K562 (cell line): ENCODE results near the gene AP2M1.

Experiments
- POLR2H ChIP-seq: IDR thresholded peaks from 2 replicates; pipeline ENCODE4 v1.6.1; 2016; ENCODE audit warnings: missing genetic modification characterization, low read depth, mild to moderate bottlenecking, control low read depth, missing compliant biosample characterization, moderate library complexity
- SP1 ChIP-seq: sonication (generic); formaldehyde crosslinking; IDR thresholded peaks from 2 replicates; pipeline ENCODE4 v1.8.1; 2022; ENCODE audit warnings: mild to moderate bottlenecking, missing genetic modification reagents

GRCh38 chr3:184185461-184186183, 11.0 kb downstream of the AP2M1 start:
- TF ChIP-seq POLR2H (tag) (peak; percentile 65), SP1 (CRISPR knock-in tag) (peak; percentile 95)
